Esophagus muscularis mucosa (tissue), 4 donors: Measurements from ENCODE around the gene CYSRT1. TPM values are rescaled to one million over a fixed set of nuclear protein-coding genes. Genes with fewer than 3 reads are reported as not detected.

Experiments used
- DNase-seq: peaks from one replicate; pipeline ENCODE4 v3.0.0-alpha.2; 2017; ENCODE audit errors: extremely low spot score
- H3K27ac ChIP-seq, 4 donors: fragments of 200-600 bp; sonication (generic); replicated peaks in 1 of 4; 1 replicate in 3 of 4; 2 replicates in 1 of 4; pipeline ENCODE4 v1.5.1; 2016 to 2019; ENCODE audit warnings: mild to moderate bottlenecking in 1 of 4
- H3K27me3 ChIP-seq, 4 donors: fragments of 200-600 bp; sonication (generic); one replicate each; pipeline versions ENCODE4 v1.5.1 to v1.6.0; 2016 to 2019
- H3K36me3 ChIP-seq, 4 donors: fragments of 200-600 bp; sonication (generic); one replicate each; pipeline ENCODE4 v1.5.1; 2016 to 2019
- H3K4me1 ChIP-seq, 4 donors: fragments of 200-600 bp; sonication (generic); one replicate each; pipeline ENCODE4 v1.5.1; 2016 to 2019
- H3K4me3 ChIP-seq, 4 donors: fragments of 200-600 bp; sonication (generic); 1 replicate in 2 of 4; 2 replicates in 2 of 4; pipeline ENCODE4 v1.5.1; 2016 to 2019; ENCODE audit warnings: mild to moderate bottlenecking in 4 of 4, moderate library complexity in 1 of 4
- H3K9me3 ChIP-seq, 4 donors: fragments of 200-600 bp; sonication (generic); 1 replicate in 3 of 4; 2 replicates in 1 of 4; pipeline ENCODE4 v1.5.1; 2016 to 2019
- CTCF ChIP-seq, 3 experiments: fragments of 200-600 bp in 2 of 3; fragments of 450-650 bp in 1 of 3; sonication (generic) in 2 of 3; IDR thresholded peaks; one replicate each; pipeline ENCODE4 v1.5.1; 2017 to 2019; ENCODE audit warnings: antibody characterized with exemption in 3 of 3, mild to moderate bottlenecking in 2 of 3, moderate library complexity in 1 of 3
- EP300 ChIP-seq: sonication (generic); formaldehyde crosslinking; IDR thresholded peaks from one replicate; pipeline ENCODE4 v1.6.1; 2017; ENCODE audit warnings: antibody characterized with exemption
- POLR2A ChIP-seq: fragments of 450-650 bp; IDR thresholded peaks from one replicate; pipeline ENCODE4 v1.6.1; 2017; ENCODE audit warnings: antibody characterized with exemption, moderate library complexity, mild to moderate bottlenecking, low read depth
- POLR2AphosphoS5 ChIP-seq, 2 donors: sonication (generic); formaldehyde crosslinking; IDR thresholded peaks; one replicate each; pipeline ENCODE4 v1.6.1; 2017; ENCODE audit warnings: antibody characterized with exemption in 2 of 2
- WGBS: methylation state at CpG from one replicate; pipeline ENCODE4 v1.1.5; 2018; 5-methylcytosine and 5-hydroxymethylcytosine counted together
- intact Hi-C: fragments of 100-400 bp; cut with DNase I; formaldehyde crosslinking; loops from one replicate; pipeline ENCODE4 v1.15.1; 2023
- total RNA-seq, 4 donors: library from RNA; depleted of rRNA; stranded (reverse); fragments of >200 nt; gene quantifications; one replicate each; pipeline versions ENCODE4 v1.1.0 to v1.2.1, GENCODE V29; 2016

Gene CYSRT1
- total RNA-seq, 4 donors from 2014 or later = 0.33 to 0.45 (median 0.40) TPM; not detected in 1

- peak overlapping the region in 1 of 4 donors; percentile 21 for H3K4me3 ChIP-seq
- 48% methylated on average over 17 of the region's 17 CpGs for WGBS
- H3K9me3 ChIP-seq = no peaks in the 10 kb centered on the region
- peaks cover 33 to 97% (median 68%) of the 10 kb centered on the region in 4 donors for H3K36me3 ChIP-seq
- TF ChIP-seq POLR2AphosphoS5 (IDR thresholded peaks at IDR 0.05) = peak; percentile 42 to 73
- TF ChIP-seq POLR2A = no peak
- intact Hi-C loops = no loop called here
- no peak for DNase-seq
- peak overlapping the region; percentile 59 to 67 (median 62) for H3K27ac ChIP-seq
- peaks cover 23 to 49% (median 24%) of the 10 kb centered on the region in 4 donors for H3K4me1 ChIP-seq
- H3K27me3 ChIP-seq = peaks cover 0 to 16% (median 0%) of the 10 kb centered on the region in 4 donors
Measured at GRCh38 chr9:137269231-137269772, 44.3 kb downstream of the CYSRT1 start.

GRCh38 chr9:137270929-137271695 is 46.1 kb downstream of the CYSRT1 start:
- 82% methylated on average over 23 of the region's 32 CpGs for WGBS
- Histone ChIP-seq H3K9me3 (no peaks in the 10 kb centered on the region), H3K27ac (no peak overlapping the region), H3K36me3 (peaks cover 25 to 80% (median 53%) of the 10 kb centered on the region in 4 donors), H3K27me3 (peaks cover 0 to 19% (median 0%) of the 10 kb centered on the region in 4 donors), H3K4me1 (peaks cover 26 to 63% (median 32%) of the 10 kb centered on the region in 4 donors), H3K4me3 (no peak overlapping the region)
- no peak for TF ChIP-seq CTCF (IDR thresholded peaks at IDR 0.05)
- no peak for TF ChIP-seq POLR2AphosphoS5 (IDR thresholded peaks at IDR 0.05)
- TF ChIP-seq POLR2A = no peak
- no peak for TF ChIP-seq EP300
- DNase-seq = no peak
- intact Hi-C loops = no loop called here

- intact Hi-C loops = no loop called here
- no peak for TF ChIP-seq CTCF (IDR thresholded peaks at IDR 0.05)
- peaks cover 22 to 74% (median 49%) of the 10 kb centered on the region in 4 donors for H3K36me3 ChIP-seq
Measured at GRCh38 chr9:137271696-137272076, 46.7 kb downstream of the CYSRT1 start.

GRCh38 chr9:137272241-137273094 is 47.5 kb downstream of the CYSRT1 start:
- intact Hi-C loops = no loop called here
- Histone ChIP-seq H3K27me3 (peaks cover 0 to 33% (median 0%) of the 10 kb centered on the region in 4 donors), H3K36me3 (peaks cover 14 to 66% (median 41%) of the 10 kb centered on the region in 4 donors), H3K27ac (no peak overlapping the region), H3K9me3 (no peaks in the 10 kb centered on the region), H3K4me1 (peaks cover 38 to 71% (median 46%) of the 10 kb centered on the region in 4 donors), H3K4me3 (no peak overlapping the region)
- no peak for DNase-seq
- TF ChIP-seq EP300 (no peak), CTCF (IDR thresholded peaks at IDR 0.05) (no peak), POLR2A (no peak), POLR2AphosphoS5 (IDR thresholded peaks at IDR 0.05) (no peak)
- WGBS = 88% methylated on average over 24 of the region's 39 CpGs

More at GRCh38 chr9:137271696-137272076, 46.7 kb downstream of the CYSRT1 start:
- Histone ChIP-seq H3K27me3 (peaks cover 0 to 25% (median 0%) of the 10 kb centered on the region in 4 donors), H3K9me3 (no peaks in the 10 kb centered on the region), H3K4me1 (peaks cover 31 to 68% (median 38%) of the 10 kb centered on the region in 4 donors), H3K27ac (no peak overlapping the region), H3K4me3 (no peak overlapping the region)
- no peak for DNase-seq
- WGBS = 39% methylated on average over 3 of the region's 3 CpGs
